GM12864 (cell line): Measurements from ENCODE around the gene CASZ1.

ENCODE experiments used
- DNase-seq: peaks from one replicate; pipeline ENCODE4 v3.0.0-alpha.2; 2011; ENCODE audit warnings: low read depth
- H3K4me3 ChIP-seq: 2 replicates; pipeline ENCODE4 v1.5.1; 2011; ENCODE audit warnings: mild to moderate bottlenecking, low read depth, low read length, control low read depth
- CTCF ChIP-seq: IDR thresholded peaks from 2 replicates; pipeline ENCODE4 v1.5.1; 2011; ENCODE audit warnings: low read depth, mild to moderate bottlenecking, moderate library complexity, low read length, control low read depth, inconsistent platforms; ENCODE audit errors: missing control alignments

CASZ1 gene

GRCh38 chr1:10589074-10589473, 207.4 kb downstream of the CASZ1 start:
- no peak for DNase-seq
- TF ChIP-seq CTCF, result no peak
- no peak overlapping the region for H3K4me3 ChIP-seq

DNA sequence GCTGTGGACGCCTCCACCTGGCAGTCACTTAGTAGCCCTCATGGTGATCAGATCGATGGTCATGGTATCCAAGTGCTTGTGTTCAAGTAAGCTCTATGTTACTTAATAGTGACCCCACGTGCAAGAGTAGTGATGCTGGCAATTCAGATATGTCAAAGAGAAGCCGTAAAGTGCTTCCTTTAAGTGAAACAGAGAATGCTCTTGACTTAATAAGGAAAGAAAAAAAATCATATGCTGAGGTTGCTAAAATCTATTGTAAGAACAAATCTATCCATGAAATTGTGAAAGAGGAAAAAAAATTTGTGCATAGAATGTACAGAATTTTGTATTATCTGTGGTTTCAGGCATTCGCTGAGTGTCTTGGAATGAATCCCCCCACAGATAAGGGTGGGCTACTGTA, 207.8 kb downstream of the CASZ1 start:
- no peak for TF ChIP-seq CTCF
- no peak for DNase-seq
- no peak overlapping the region for H3K4me3 ChIP-seq
